ENCODE data around the gene MAML2.

The MAML2 gene

GRCh38 chr11:96112192-96113128 lies 230.5 kb downstream of the MAML2 start:
- no peak for DNase-seq

GRCh38 chr11:96111308-96111707 lies 231.7 kb downstream of the MAML2 start:
- DNase-seq = no peak

DNA sequence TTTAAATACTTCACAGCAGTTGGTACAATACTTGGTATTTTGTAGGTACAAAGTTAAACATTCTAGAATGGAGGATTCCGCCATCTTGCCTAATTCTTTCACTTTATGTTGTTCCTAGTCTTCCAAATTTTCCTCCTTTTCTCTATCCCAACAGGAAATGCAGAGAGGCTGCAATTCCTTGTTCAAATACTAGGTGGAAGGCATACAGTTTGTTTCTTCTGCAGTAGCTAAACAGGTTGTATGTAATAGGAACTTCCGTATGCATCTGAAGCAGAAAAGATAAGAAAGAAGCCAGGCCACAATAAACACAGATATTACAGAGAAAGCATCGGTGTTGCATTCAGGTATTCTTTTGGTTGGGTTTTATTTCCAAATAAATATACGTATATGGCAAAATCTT lies 232.7 kb downstream of the MAML2 start:
- no peak for DNase-seq

GRCh38 chr11:96109331-96110030 lies 233.5 kb downstream of the MAML2 start:
- no peak for DNase-seq

- DNase-seq = no peak
These were observed 235.7 kb downstream of the MAML2 start for GRCh38 chr11:96107143-96107824.

DNA sequence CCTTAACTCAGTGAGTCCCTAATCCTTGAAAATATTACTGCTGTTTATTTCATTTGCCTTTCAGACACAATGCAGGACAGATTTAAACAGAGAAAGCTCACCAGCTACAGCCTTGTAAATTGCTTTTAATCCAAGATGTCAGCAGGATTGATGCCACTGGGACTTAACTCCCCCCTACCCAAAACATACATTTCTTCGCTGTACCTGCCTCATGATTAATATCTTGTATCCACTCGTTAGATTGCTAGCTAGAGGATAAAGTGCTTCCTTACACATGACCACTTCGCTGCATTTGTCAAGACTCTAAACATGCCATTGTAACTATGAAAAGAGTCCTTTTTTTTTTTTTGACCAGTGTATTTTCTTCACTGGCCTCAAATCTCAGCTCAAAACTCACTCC lies 236.3 kb downstream of the MAML2 start:
- DNase-seq = no peak

DNA sequence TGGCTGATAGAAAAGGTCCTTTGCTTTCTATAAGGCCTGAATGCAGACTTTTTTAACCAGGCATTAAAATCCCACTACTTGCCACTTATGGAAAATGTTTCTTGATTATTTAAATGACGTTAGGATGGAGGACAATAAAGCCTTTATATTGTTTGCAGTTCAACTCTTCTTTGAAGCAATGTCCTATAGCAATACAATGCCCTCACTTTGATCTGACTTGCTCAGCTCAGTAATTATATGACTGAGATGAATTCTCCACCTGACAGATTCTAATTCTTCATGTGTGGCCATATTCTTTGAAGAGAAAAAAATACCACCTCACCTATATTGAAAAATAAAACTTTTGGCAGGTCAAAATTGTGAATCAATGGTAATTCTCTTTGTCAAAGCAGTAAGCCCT lies 237.1 kb downstream of the MAML2 start:
- DNase-seq = no peak

- DNase-seq = no peak
These were observed 237.6 kb downstream of the MAML2 start for GRCh38 chr11:96105197-96105895.

DNA sequence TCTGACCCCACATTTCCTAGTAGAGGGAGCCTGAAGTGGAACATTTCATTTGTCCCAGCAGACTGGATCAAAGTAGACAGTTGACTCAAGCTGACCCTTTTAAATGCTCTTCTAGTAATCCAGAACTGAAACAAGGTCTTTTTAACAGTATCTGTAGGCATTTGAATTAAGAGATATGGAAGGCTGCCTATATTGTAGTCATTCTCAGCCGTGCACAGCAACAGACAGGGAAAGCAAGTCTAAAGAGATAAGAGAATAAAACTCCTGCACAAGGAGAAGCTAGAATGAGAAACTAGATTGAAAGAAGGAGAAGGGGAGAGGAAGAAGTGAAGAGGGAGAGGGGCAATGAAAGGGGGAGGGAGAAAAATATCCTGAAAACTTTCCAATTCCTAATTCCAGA lies 238.5 kb downstream of the MAML2 start:
- no peak for DNase-seq

GRCh38 chr11:96103721-96104120 lies 239.3 kb downstream of the MAML2 start:
- DNase-seq = no peak

DNA sequence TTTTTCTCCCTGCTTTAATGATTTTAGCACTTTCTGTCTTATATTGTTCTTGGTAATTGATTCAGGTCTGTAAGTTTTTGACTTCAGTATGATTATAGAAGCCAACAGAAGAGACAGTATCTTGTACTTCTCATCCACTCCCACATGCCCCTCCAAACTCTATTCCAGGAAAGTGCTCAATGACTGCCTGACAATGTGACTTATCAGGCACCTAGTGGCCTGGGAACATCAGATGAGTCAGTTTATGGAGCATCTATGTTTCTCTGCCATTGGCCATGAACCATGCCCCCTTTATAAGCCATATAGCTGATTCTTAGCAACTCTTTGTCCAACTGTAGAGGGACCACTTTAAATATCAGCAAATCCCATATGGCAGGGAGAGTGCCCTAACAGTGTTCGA lies 239.9 kb downstream of the MAML2 start:
- no peak for DNase-seq

DNA sequence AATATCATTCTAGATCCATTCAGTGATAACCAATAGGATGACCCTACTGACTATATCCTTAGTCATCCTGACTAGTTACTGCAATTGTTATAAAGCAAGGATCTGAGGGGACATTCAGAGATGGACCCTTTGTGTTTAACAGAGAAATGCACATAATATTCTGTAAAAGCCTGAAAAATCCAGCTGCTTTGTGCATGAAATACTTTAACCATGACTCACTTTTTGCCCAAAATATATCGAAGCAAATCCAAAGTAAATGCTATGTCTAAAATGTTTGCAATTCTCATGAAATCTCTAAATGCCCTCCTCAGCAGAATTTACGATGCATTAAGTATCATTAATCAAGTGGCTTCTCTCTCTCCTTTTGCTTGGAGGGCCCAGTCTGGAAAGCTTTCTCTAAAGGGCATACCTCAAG lies 240.3 kb downstream of the MAML2 start:
- DNase-seq = no peak

DNA sequence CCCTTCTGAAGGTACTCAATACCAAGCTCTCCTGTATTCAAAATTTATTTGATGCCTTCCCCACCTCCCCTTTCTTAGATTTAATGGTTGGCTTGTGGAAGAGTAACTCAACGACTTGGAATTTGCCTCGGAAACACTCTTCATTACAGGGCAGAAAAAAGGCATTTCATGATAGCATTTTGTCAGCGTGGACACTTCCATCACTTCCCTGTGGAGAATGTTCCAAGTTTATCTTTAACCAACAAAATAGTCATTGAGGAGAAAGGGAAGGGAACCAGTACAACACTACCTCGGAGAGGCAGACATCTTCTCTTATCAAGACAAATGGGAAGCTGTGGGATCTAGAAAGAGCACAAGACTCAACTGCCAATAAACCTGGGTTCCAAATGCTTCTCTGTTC lies 241.8 kb downstream of the MAML2 start:
- no peak for DNase-seq

DNA sequence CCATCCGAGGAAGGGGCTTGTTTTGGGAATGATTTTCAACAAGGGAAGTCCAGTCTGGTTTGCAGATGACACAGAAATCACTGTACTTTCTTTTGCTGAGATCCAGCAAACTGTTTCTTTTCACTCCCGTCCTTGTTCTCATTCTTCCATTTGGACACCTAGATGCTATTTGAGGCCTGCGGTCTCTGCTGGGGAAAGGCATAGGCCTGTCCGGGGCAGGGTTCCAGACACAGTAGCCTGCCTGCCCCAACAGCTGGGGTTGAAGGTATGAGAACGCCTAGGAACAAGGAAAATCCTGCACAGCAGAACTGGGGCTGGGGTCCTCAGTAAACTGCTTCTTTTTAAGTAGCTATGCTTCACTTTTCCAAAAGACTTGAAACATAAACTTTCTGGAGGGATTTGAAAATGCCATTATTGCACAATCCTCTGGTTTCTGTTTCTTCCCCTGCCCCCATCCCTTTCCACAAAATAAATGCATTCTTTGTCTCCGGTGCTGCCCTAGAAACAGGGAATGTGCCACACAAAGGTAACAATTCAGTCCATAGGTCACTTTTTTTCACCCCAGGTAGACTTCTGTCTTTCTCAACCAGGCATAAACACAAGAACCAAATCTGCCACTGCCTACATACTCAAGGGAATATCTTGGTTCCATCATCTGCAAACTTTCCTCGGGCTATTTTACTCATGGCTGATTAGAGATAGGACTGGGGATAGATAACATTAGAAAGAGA lies 244.3 kb downstream of the MAML2 start:
- no peak for DNase-seq

- no peak for DNase-seq
These were observed 245.1 kb downstream of the MAML2 start for GRCh38 chr11:96097844-96098421.

- DNase-seq = no peak
These were observed 246.6 kb downstream of the MAML2 start for GRCh38 chr11:96096360-96096759.

DNA sequence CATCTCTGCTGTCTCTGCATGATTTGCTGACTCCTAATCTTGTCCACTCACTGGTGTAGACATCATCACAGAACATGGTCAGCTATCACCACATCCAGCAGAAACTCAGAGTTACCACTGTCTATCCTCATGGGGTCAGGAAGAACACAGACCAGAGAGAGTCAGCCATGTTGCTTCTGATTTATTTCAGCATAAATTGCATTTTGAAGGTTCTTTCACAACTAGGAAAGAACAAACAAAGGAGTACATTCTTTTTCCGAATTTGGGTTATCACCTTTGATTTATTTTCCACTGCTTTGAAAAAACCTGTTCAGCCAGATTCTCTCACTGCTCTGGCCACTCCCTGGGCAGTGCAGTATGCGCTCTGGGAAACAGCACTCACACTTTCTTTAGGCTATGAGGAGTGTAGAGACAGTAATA lies 247.1 kb downstream of the MAML2 start:
- no peak for DNase-seq

- no peak for DNase-seq
These were observed 248.8 kb downstream of the MAML2 start for GRCh38 chr11:96094156-96094555.

GRCh38 chr11:96092511-96092910 lies 250.5 kb downstream of the MAML2 start:
- DNase-seq = no peak

DNA sequence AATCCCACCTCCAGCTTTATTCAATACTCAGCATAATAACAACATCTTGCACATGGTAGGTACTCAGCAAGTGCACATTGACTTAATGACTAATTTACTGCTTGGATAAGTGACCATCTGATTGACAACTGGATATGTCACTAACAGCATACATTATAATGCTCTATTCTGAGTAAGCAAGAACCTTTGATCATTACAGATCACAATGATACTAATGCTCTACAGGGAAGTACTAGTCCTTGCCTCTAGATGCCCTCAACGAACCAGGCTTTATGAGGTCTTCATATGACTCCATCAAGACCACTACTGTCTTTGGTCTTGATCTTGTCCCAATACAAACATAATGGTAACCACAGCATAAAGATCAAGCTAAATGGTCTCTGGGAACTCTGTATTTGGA lies 251.5 kb downstream of the MAML2 start:
- DNase-seq = peak; percentile 4

- DNase-seq = no peak
These were observed 252.3 kb downstream of the MAML2 start for GRCh38 chr11:96090711-96091110.

GRCh38 chr11:96088914-96089313 lies 254.1 kb downstream of the MAML2 start:
- DNase-seq = no peak
